ENCODE measurements around the gene FAM3C.

Gene FAM3C

DNA sequence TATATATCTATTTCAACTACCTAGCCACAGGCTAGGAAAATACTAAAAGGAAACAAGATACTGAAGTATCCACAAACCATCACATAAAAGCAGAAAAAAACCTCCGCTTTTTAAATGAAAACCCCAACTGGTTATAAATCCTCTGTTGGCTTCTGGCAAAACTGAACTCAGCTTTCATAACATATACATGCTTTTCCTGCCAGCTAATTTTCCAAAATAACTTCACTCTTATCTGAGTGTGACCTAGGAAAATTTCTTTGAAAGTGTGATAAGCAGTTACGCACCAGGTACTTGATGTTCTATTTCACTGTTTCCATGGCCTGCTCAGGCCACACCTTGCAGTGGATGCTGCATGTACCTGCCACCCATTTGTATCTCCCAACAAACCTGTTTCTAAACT, 11.8 kb downstream of the FAM3C start:
- no peak for DNase-seq
- intact Hi-C loops (cut with DNase I): no loop called here

DNA sequence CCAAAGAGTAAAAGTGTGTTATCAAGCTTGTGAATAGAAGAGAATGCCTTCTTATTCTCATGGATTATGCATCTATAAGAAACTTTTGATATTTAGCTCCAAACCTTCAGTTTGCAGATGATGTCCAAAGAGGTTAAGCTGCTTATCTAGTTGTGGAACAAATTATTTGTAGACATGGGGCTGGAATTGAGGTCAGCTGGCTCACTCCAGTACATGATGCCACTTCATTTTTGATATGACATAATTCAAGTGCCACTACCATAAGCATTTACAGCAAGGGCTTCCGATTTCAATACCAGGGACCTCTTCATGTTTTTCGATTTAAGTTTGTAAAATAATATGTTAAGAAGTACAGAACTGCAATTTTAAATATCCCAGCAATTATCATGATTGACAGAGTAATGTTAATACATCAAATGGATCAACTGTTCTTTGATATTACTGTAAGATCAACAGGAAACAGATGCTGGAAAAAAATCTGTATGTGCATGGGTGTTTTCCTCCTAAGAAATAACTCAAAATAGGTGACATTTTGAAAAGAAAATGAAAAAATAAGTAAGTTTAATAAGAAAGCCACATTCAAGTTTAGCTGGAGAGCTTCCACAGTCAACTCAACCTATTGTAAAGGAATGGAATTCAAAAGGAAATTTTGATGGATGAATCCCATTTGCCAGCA, 12.7 kb downstream of the FAM3C start:
- no peak for DNase-seq
- intact Hi-C loops (cut with DNase I): no loop called here

DNA sequence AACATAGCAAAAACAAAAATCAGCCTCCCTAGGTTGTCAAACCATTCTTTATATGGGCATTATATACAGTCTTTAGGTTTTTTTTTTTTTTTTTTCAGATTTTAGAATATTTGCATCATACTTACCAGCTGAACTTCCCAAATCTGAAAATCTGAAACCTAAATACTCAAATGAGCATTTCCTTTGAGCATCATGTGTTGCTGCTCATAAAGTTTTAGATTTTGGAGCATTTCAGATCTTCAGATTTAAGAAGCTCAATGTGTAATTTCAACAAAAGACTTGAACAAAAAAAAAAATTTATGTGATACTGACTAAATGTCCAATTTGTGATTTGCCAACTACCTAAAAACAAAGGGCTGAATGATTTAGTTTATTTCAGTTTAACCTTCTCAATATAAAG, 13.6 kb downstream of the FAM3C start:
- no peak for DNase-seq
- intact Hi-C loops (cut with DNase I): no loop called here

DNA sequence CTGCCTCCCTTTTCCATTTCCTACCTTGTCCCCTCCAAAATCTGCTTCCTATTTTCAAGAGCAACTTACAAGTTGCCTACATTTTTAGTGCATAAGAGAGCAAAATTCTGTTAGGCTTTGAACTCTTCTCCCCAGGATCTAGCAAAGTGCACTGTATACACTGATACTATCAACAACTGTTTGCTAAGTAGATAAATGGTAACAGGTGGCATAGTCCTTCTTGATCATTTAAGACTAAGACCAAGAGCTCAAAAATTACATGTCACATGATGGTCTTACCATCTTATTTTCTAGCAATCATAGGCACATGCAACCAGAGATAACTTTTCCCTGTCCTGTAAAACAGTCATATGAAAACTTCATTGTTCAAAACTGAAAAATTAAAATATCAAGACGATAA, 16.2 kb downstream of the FAM3C start:
- DNase-seq: no peak
- intact Hi-C loops (cut with DNase I): no loop called here

DNA sequence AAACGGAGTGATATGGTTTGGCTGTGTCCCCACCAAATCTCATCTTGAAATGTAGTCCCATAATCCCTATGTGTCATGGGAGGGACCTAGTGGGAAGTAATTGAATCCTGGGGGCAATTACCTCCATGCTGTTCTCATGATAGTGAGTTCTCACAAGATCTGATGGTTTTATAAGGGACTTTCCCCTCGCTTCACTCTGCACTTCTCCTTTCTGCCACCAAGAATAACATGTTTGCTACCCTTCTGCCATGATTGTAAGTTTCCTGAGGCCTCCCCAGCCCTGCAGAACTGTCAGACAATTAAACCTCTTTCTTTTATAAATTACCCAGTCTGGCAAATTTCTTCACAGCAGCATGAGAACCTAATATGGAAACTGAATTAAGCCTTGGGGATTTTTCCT, 19.1 kb downstream of the FAM3C start:
- intact Hi-C loops (cut with DNase I): no loop called here
- no peak for DNase-seq

DNA sequence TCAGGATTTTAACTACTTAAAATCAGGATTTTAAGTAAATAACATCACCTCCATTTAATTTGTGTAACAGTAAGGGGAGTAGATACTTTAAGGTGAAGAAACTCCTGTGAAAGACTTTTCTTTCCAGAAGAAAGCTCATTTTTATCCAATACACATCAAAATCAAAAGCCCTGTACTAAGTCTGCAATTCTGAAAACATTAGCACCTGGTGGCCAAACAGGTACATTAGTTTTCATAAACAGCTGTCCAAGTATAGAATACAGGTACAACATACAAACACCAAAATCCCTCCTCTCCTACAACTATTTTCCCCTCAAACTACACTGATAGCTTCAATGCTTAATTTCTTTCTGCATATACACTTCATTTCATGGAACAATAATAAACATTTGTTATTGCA, 22.9 kb downstream of the FAM3C start:
- intact Hi-C loops (cut with DNase I): no loop called here

DNA sequence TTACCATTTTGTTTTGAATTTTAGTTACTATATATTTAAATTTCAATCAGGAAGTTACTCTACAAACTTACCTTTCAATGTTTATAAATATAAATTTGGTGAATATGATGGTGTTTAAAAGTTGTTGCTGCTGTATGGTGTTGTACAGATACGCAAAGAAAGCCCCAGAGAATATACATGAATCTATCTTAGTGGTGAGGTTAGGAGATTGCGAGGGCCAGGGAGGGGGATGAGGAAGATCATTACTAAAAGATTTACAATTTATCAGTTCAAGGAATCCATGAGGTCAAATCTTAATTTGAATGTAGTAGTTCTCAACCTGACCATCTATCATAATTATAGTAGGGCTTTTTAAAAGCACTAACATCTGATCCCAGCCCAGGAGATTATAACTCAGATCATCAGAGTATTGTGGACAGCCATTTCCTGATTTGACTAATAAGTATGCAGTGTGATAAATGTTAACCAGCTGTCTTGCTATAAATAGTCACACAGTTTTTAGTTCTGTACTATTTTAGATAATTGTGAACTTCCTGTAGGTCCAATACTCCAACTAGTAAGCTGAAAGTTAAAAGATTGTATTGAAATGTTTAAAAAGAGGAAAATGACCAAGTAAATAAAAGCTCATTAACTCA, 23.6 kb downstream of the FAM3C start:
- intact Hi-C loops (cut with DNase I): no loop called here
- no peak for DNase-seq

More for the DNA sequence above, 22.9 kb downstream of the FAM3C start:
- no peak for DNase-seq

DNA sequence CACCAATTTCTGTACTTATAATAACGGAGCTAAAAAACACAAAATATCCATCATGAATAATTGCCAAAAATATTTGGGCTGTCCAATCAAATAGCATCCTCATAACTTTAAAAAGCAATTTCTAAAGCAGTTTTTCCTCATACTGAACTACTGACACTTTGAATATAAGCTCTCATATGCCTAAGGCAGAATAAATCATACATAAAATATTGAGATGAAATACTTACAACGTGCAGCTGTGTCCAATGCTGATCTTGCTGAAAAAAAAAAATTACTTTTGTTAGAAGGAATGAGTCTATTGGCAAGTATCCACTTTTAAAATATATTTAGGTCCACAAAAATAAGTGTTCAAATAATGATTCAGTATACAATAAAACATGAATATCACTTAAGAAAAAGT, 24.2 kb downstream of the FAM3C start:
- no peak for DNase-seq
- intact Hi-C loops (cut with DNase I): no loop called here

DNA sequence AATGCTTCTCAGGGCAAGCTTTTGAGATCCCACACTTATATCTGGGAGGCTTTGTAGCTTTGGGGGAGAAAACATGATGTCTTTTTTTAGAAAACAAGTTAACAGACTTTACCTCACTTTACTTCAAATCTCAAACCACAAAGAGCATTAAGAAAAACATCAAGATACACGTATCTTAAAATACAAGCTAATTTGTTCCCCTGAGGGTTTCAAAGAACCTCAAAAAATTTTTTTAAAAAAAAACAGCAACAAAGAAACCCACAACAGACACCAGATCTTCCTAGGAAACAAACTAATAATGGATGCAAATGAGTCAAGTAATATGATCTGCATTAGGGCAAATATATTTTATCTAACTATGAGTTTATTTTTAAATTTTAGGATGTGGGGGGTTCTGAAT, 24.7 kb downstream of the FAM3C start:
- intact Hi-C loops (cut with DNase I): no loop called here
- DNase-seq: no peak

DNA sequence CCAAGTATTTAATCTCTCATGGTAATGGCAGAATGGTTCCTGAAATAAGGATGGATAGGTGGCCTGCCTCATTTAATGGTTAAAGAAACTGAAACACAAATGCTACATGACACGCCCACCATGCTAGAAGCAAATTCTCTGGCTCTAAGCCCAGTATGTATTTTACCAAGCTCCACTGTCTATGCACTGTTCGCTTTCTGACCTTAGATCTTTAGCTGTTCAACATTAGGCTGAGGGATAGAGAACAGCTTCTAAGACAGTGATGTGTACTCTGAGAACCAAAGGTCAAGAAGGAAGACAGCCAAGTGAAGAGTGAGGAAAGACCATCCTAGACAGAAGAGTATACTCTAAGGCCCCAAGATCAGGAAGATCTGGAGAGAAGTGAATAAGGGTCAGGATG, 26.6 kb downstream of the FAM3C start:
- intact Hi-C loops (cut with DNase I): no loop called here
- no peak for DNase-seq

DNA sequence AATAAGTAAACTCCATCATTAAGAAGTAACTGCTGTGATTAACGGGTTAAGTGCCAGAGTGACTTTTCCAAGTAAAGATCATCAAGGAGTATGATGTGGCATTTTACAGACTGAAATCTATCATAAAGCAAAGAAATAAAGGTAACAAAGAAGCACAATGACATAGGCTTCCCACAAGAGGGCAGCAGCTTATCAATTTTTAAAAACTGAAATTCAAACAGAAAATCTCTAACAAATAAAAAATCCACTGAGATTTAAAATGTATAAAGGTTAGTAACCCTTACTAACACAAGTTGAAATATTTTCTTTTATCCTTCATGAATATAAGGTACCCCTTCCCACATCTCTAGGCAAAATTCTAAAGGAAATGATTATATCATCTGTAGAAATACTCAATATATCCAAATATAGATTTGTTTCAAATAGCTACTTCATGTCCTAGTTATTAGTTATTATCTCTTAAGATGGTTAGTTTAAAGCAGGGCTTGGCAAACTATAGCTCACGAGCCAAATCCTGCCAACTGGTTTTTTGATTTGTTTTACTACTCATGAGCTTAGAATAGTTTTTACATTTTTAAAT, 29.2 kb downstream of the FAM3C start:
- intact Hi-C loops (cut with DNase I): loop anchor here (1.0 to 2.0 kb wide), 2 partner anchors 180 to 628 kb away; no protein-coding TSS in a partner anchor
- no peak for DNase-seq

DNA sequence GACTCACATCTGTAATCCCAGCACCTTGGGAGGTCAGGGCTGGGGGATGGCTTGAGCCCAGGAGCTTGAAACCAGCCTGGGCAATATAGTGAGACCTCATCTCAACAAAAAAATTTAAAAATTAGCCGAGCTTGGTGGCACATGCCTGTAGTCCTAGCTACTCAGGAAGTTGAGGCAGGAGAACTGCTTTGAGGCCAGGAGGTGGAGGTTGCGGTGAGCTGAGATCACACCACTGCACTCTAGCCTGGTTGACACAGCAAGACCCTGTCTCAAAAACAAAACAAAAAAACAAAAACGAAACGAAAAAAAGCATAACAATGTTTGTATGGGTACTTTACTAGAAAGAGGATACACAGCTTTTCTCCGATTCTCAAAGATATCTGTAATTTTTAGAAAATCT, 35.5 kb downstream of the FAM3C start:
- no peak for DNase-seq
- intact Hi-C loops (cut with DNase I): no loop called here

DNA sequence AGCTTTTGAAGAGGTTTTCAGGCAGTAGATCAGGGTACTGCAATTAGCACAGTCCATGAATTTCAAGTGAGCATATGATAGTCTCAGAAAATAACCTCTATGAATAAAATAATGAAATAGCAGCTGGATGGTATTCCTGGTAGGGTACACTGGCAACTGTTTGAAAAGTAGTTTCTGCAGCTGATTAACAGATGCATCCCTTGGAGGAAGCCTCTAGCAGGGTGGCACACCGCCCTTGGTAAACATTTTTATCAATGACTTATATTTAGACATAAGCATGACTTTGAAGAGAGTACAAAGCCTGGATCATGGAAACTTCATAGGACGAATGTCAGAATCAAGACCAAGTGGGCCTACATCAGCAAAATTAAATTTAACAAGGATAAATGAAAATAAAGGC, 40.5 kb downstream of the FAM3C start:
- intact Hi-C loops (cut with DNase I): no loop called here
- DNase-seq: no peak

DNA sequence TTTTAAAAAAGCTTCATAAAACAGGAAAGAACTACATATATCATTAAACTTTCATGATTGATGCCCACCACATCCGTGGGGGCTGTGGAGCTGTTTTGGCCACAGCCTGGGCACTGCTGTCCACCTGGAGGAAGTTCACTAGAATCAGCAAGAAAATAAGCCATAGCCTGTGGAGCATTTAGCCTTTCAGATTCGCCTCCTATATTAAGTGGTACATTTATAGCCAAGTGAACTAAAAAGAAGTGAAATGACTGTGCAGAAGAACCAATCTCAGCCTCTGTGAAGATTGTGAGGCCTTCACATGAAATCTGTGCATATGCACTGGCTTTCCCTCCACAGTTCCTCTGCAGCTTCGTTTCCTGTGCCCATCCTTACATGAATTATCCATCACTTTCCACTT, 43.8 kb downstream of the FAM3C start:
- no peak for DNase-seq
- intact Hi-C loops (cut with DNase I): no loop called here

DNA sequence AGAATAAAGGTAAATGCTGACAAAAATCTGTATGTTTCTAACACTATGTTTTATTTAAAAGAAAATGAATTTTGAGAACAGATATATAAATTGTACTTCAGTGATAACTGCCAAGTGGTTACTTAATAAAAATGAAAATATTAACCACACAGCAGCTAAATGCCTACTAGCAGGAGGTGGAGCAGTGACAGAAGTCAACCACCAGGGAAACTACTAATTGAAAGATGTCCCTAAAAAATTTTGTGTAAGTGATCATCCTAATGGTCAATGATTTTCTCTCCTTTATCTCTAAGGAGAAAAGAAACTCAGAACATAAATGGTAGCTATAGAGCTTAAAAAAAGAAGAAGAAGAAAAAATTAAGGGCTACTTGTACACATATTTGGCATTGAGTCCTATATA, 44.4 kb downstream of the FAM3C start:
- intact Hi-C loops (cut with DNase I): no loop called here
- no peak for DNase-seq

DNA sequence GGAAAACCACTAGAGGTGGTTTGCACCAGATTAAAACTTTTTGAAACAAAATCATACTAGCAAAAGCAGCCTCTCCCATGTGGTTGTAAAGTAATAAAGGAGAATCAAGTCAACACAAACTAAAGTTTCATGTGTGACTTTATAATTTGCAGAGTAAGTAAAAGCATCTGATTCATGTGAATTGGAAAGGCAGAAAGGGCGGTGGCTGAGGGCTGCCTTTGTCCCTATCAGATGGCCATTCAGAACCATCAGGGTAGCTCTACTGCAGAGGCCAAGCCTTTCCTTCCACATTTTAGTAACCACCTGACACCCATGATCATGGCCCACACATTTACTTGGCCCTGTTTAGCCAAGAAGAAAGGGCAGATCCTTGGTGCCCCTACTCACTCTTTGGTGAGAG, 51.6 kb downstream of the FAM3C start:
- DNase-seq: no peak

DNA sequence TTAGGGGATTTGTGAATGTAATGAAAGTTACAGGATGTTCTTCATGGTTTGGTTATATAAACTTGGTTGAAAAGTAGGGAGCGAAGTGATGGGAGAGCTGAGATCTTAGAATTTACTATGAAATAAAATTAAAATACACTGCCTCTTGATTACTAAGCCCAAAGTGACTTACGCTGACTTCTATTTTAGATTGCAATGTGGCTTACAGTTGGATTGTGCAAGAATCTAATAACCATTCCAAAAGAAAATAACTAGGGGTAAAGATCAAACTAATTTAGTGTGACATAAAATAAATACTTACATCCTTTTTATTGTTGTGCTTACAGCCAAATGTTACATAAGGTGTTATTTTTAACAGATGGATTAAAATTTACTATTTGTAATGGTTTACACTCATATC, 52.0 kb downstream of the FAM3C start:
- DNase-seq: no peak
- intact Hi-C loops (cut with DNase I): no loop called here

More for the DNA sequence above, 51.6 kb downstream of the FAM3C start:
- intact Hi-C loops (cut with DNase I): no loop called here

DNA sequence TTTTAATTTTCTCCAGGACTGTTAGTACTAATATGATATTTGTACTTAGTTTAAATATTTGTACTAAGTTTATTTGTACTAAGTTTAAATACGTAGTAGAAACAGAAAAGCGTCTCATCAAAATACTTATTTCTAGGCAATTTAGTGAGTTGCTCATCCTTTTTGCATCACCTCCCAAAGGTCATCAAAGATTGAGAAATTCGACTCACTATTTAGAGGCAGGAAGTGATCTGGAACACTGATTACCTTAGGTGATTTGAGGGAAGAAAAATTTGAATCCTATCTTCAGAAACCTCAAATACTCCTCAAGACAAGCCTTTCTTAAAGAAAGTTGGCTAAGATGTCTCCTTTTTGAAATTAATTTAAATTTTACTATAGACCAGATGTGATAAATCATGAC, 52.8 kb downstream of the FAM3C start:
- intact Hi-C loops (cut with DNase I): no loop called here
- no peak for DNase-seq

DNA sequence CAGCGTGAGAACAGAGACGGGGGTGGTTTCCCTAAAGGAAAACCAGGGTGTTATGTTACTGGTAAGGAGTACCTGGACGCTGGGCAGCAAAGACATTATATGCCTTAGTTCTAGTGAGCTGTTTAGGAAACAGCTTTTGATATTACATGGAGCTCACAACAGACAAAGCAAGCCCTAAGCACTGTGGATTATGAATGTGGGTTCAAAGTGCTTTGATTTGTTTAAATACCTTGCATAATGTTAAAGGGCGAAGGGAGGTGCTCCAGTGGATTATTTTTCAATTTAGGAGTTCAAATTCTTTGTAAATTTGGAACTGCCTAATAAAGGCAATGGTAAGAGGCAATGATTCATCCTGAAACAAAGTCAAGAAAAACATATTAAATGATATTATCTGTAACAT, 53.5 kb downstream of the FAM3C start:
- intact Hi-C loops (cut with DNase I): no loop called here
- no peak for DNase-seq

DNA sequence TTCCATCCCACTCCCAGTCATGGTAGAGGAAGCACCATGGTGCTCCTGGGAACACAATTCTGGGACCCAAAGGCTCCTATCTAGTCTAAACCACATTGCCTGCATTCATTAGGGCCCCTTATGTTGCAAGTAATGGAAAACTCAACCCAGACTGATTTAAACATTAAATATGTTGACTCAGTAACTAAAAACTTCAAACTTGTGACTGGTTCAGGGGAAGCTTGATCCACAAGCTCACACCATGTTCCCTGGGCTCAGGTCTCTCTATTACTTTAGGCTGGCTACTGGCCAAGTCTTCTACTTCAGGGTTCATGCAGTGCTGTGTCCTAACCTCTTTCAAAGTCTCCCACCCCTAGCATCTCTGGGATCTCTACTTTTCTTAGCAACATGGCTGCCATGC, 54.2 kb downstream of the FAM3C start:
- intact Hi-C loops (cut with DNase I): no loop called here
- DNase-seq: no peak

DNA sequence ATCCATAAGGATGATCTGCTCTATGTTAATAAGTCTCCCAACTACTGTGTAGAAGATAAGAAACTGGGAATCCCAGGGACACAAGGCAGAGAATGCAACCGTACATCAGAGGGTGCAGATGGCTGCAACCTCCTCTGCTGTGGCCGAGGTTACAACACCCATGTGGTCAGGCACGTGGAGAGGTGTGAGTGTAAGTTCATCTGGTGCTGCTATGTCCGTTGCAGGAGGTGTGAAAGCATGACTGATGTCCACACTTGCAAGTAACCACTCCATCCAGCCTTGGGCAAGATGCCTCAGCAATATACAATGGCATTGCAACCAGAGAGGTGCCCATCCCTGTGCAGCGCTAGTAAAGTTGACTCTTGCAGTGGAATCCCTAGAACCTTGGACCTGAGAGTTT, 57.0 kb downstream of the FAM3C start:
- intact Hi-C loops (cut with DNase I): no loop called here
- DNase-seq: no peak

DNA sequence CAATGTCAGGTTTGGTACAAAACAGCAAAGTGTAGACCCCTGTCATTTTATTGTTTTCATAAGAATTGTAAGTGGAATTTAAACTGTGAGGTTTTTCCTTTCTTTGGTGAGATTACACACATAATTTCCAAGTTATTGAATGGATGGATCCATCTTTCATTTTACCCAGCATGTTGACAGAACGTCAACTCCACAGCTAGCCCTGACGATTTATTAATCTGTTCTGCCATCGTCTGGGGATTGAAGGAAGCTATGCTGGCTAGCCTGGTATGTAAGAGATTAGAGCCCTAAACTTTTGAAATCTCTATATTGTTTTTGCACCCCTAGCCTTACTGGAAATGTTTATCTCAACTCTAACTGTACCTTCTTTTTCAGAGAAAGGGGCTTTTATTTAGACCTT, 58.7 kb downstream of the FAM3C start:
- no peak for DNase-seq
- intact Hi-C loops (cut with DNase I): no loop called here

Measured in posterior cingulate gyrus (tissue), 11 donors.